HepG2 (cell line): ENCODE results near the gene MYO16.

Experiments used
- ARID3A ChIP-seq: IDR thresholded peaks from 2 replicates; pipeline ENCODE4 v1.6.1; 2012; ENCODE audit warnings: low read depth, low read length, improper control_type of control experiment
- CREB1 ChIP-seq, 2 experiments: fragments of 450-650 bp in 1 of 2; IDR thresholded peaks; 2 replicates each; pipeline ENCODE4 v1.6.1; 2016 to 2017; ENCODE audit warnings: control low read depth in 1 of 2, mild to moderate bottlenecking in 1 of 2, missing compliant biosample characterization in 1 of 2, missing genetic modification characterization in 1 of 2
- CTCF ChIP-seq: sonication (generic); formaldehyde crosslinking; IDR thresholded peaks from 2 replicates; pipeline ENCODE4 v1.5.0; 2020; ENCODE audit warnings: mild to moderate bottlenecking, missing genetic modification reagents, moderate library complexity
- RFX5 ChIP-seq: IDR thresholded peaks from 2 replicates; pipeline ENCODE4 v1.6.1; 2011; ENCODE audit warnings: low read depth, low read length, improper control_type of control experiment
- RFXANK ChIP-seq: IDR thresholded peaks from 2 replicates; pipeline ENCODE4 v1.6.1; 2016

- TF ChIP-seq CREB1 (IDR thresholded peaks at IDR 0.05), result no peak
- TF ChIP-seq CREB1 (CRISPR knock-in tag; IDR thresholded peaks at IDR 0.05), result no peak
- no peak for TF ChIP-seq CTCF (CRISPR knock-in tag)
- no peak for TF ChIP-seq RFXANK (CRISPR knock-in tag)
- no peak for TF ChIP-seq RFX5
- TF ChIP-seq ARID3A, result no peak
Observed at GRCh38 chr13:108669381-108669780, 40.0 kb downstream of the MYO16 start.
